ENCODE data around the gene ANTXR1. TPM values are rescaled to one million over a fixed set of nuclear protein-coding genes. Genes with fewer than 3 reads are reported as not detected.

ANTXR1 gene
- total and polyA plus RNA-seq, 2 donors = 4.4 to 7.3 TPM

- WGBS = 97% methylated on average over 7 of the region's 7 CpGs
- no peak overlapping the region for H3K27ac ChIP-seq (ENCODE audit: low read depth in 1 of 2, low read length in 1 of 2)
- peaks cover 0 to 2% of the 10 kb centered on the region in 2 donors for H3K27me3 ChIP-seq (ENCODE audit: control insufficient read depth in 2 of 2, insufficient read depth in 1 of 2, low read length in 1 of 2)
- H3K36me3 ChIP-seq (ENCODE audit: control insufficient read depth in 2 of 2, insufficient read depth in 2 of 2, low read length in 1 of 2) = no peaks in the 10 kb centered on the region
- no peaks in the 10 kb centered on the region for H3K9me3 ChIP-seq (ENCODE audit: control insufficient read depth in 2 of 2, insufficient read depth in 1 of 2, low read length in 1 of 2)
- H3K4me1 ChIP-seq (ENCODE audit: control insufficient read depth in 2 of 2, insufficient read depth in 2 of 2, low read length in 2 of 2) = no peaks in the 10 kb centered on the region
- H3K4me3 ChIP-seq (ENCODE audit: low read length in 2 of 2) = no peak overlapping the region
- DNase-seq (ENCODE audit: low read depth in 6 of 9, low spot score in 9 of 9) = no peak
Observed at GRCh38 chr2:68993660-68994059, 19.3 kb upstream of the ANTXR1 start.

- H3K4me1 ChIP-seq (ENCODE audit: control insufficient read depth in 2 of 2, insufficient read depth in 2 of 2, low read length in 2 of 2) = no peaks in the 10 kb centered on the region
- 91% methylated on average over 4 of the region's 4 CpGs for WGBS
Observed at GRCh38 chr2:68994864-68995263, 18.1 kb upstream of the ANTXR1 start.

GRCh38 chr2:68995916-68996315 lies 17.1 kb upstream of the ANTXR1 start:
- Histone ChIP-seq H3K9me3 (ENCODE audit: control insufficient read depth in 2 of 2, insufficient read depth in 1 of 2, low read length in 1 of 2) (no peaks in the 10 kb centered on the region), H3K4me1 (ENCODE audit: control insufficient read depth in 2 of 2, insufficient read depth in 2 of 2, low read length in 2 of 2) (no peaks in the 10 kb centered on the region), H3K36me3 (ENCODE audit: control insufficient read depth in 2 of 2, insufficient read depth in 2 of 2, low read length in 1 of 2) (no peaks in the 10 kb centered on the region), H3K27me3 (ENCODE audit: control insufficient read depth in 2 of 2, insufficient read depth in 1 of 2, low read length in 1 of 2) (peaks cover 0 to 2% of the 10 kb centered on the region in 2 donors), H3K4me3 (ENCODE audit: low read length in 2 of 2) (no peak overlapping the region), H3K27ac (ENCODE audit: low read depth in 1 of 2, low read length in 1 of 2) (no peak overlapping the region)
- no peak for DNase-seq (ENCODE audit: low read depth in 6 of 9, low spot score in 9 of 9)
- 76% methylated on average over 3 of the region's 3 CpGs for WGBS

More at GRCh38 chr2:68994864-68995263, 18.1 kb upstream of the ANTXR1 start:
- Histone ChIP-seq H3K4me3 (ENCODE audit: low read length in 2 of 2) (no peak overlapping the region), H3K36me3 (ENCODE audit: control insufficient read depth in 2 of 2, insufficient read depth in 2 of 2, low read length in 1 of 2) (no peaks in the 10 kb centered on the region), H3K27me3 (ENCODE audit: control insufficient read depth in 2 of 2, insufficient read depth in 1 of 2, low read length in 1 of 2) (peaks cover 0 to 2% of the 10 kb centered on the region in 2 donors), H3K27ac (ENCODE audit: low read depth in 1 of 2, low read length in 1 of 2) (no peak overlapping the region), H3K9me3 (ENCODE audit: control insufficient read depth in 2 of 2, insufficient read depth in 1 of 2, low read length in 1 of 2) (no peaks in the 10 kb centered on the region)
- DNase-seq (ENCODE audit: low read depth in 6 of 9, low spot score in 9 of 9) = no peak

GRCh38 chr2:68997401-68997800 lies 15.6 kb upstream of the ANTXR1 start:
- no peaks in the 10 kb centered on the region for H3K4me1 ChIP-seq (ENCODE audit: control insufficient read depth in 2 of 2, insufficient read depth in 2 of 2, low read length in 2 of 2)
- H3K36me3 ChIP-seq (ENCODE audit: control insufficient read depth in 2 of 2, insufficient read depth in 2 of 2, low read length in 1 of 2) = no peaks in the 10 kb centered on the region
- no peaks in the 10 kb centered on the region for H3K9me3 ChIP-seq (ENCODE audit: control insufficient read depth in 2 of 2, insufficient read depth in 1 of 2, low read length in 1 of 2)
- peaks cover 0 to 2% of the 10 kb centered on the region in 2 donors for H3K27me3 ChIP-seq (ENCODE audit: control insufficient read depth in 2 of 2, insufficient read depth in 1 of 2, low read length in 1 of 2)
- no peak overlapping the region for H3K4me3 ChIP-seq (ENCODE audit: low read length in 2 of 2)
- DNase-seq (ENCODE audit: low read depth in 6 of 9, low spot score in 9 of 9) = no peak
- H3K27ac ChIP-seq (ENCODE audit: low read depth in 1 of 2, low read length in 1 of 2) = no peak overlapping the region

GRCh38 chr2:69001879-69002278 lies 11.1 kb upstream of the ANTXR1 start:
- Histone ChIP-seq H3K4me1 (ENCODE audit: control insufficient read depth in 2 of 2, insufficient read depth in 2 of 2, low read length in 2 of 2) (no peaks in the 10 kb centered on the region), H3K36me3 (ENCODE audit: control insufficient read depth in 2 of 2, insufficient read depth in 2 of 2, low read length in 1 of 2) (no peaks in the 10 kb centered on the region), H3K27me3 (ENCODE audit: control insufficient read depth in 2 of 2, insufficient read depth in 1 of 2, low read length in 1 of 2) (no peaks in the 10 kb centered on the region), H3K27ac (ENCODE audit: low read depth in 1 of 2, low read length in 1 of 2) (no peak overlapping the region), H3K4me3 (ENCODE audit: low read length in 2 of 2) (no peak overlapping the region), H3K9me3 (ENCODE audit: control insufficient read depth in 2 of 2, insufficient read depth in 1 of 2, low read length in 1 of 2) (no peaks in the 10 kb centered on the region)
- DNase-seq (ENCODE audit: low read depth in 6 of 9, low spot score in 9 of 9) = no peak

- 91% methylated on average over 2 of the region's 2 CpGs for WGBS
- DNase-seq (ENCODE audit: low read depth in 6 of 9, low spot score in 9 of 9) = no peak
- no peaks in the 10 kb centered on the region for H3K27me3 ChIP-seq (ENCODE audit: control insufficient read depth in 2 of 2, insufficient read depth in 1 of 2, low read length in 1 of 2)
- H3K4me1 ChIP-seq (ENCODE audit: control insufficient read depth in 2 of 2, insufficient read depth in 2 of 2, low read length in 2 of 2) = no peaks in the 10 kb centered on the region
- H3K36me3 ChIP-seq (ENCODE audit: control insufficient read depth in 2 of 2, insufficient read depth in 2 of 2, low read length in 1 of 2) = no peaks in the 10 kb centered on the region
- H3K27ac ChIP-seq (ENCODE audit: low read depth in 1 of 2, low read length in 1 of 2) = no peak overlapping the region
- no peak overlapping the region for H3K4me3 ChIP-seq (ENCODE audit: low read length in 2 of 2)
- no peaks in the 10 kb centered on the region for H3K9me3 ChIP-seq (ENCODE audit: control insufficient read depth in 2 of 2, insufficient read depth in 1 of 2, low read length in 1 of 2)
Observed at GRCh38 chr2:69003731-69004130, 9.2 kb upstream of the ANTXR1 start.

- DNase-seq (ENCODE audit: low read depth in 6 of 9, low spot score in 9 of 9) = no peak
- peaks cover 4 to 15% of the 10 kb centered on the region in 2 donors for H3K27me3 ChIP-seq (ENCODE audit: control insufficient read depth in 2 of 2, insufficient read depth in 1 of 2, low read length in 1 of 2)
- no peak overlapping the region for H3K27ac ChIP-seq (ENCODE audit: low read depth in 1 of 2, low read length in 1 of 2)
- no peaks in the 10 kb centered on the region for H3K36me3 ChIP-seq (ENCODE audit: control insufficient read depth in 2 of 2, insufficient read depth in 2 of 2, low read length in 1 of 2)
- H3K9me3 ChIP-seq (ENCODE audit: control insufficient read depth in 2 of 2, insufficient read depth in 1 of 2, low read length in 1 of 2) = no peaks in the 10 kb centered on the region
- no peaks in the 10 kb centered on the region for H3K4me1 ChIP-seq (ENCODE audit: control insufficient read depth in 2 of 2, insufficient read depth in 2 of 2, low read length in 2 of 2)
- no peak overlapping the region for H3K4me3 ChIP-seq (ENCODE audit: low read length in 2 of 2)
Observed at GRCh38 chr2:69007169-69007568, 5.8 kb upstream of the ANTXR1 start.

GRCh38 chr2:69007603-69008002 lies 5.4 kb upstream of the ANTXR1 start:
- H3K9me3 ChIP-seq (ENCODE audit: control insufficient read depth in 2 of 2, insufficient read depth in 1 of 2, low read length in 1 of 2) = no peaks in the 10 kb centered on the region
- no peak overlapping the region for H3K27ac ChIP-seq (ENCODE audit: low read depth in 1 of 2, low read length in 1 of 2)
- H3K27me3 ChIP-seq (ENCODE audit: control insufficient read depth in 2 of 2, insufficient read depth in 1 of 2, low read length in 1 of 2) = peaks cover 9 to 20% of the 10 kb centered on the region in 2 donors
- H3K36me3 ChIP-seq (ENCODE audit: control insufficient read depth in 2 of 2, insufficient read depth in 2 of 2, low read length in 1 of 2) = no peaks in the 10 kb centered on the region
- no peak overlapping the region for H3K4me3 ChIP-seq (ENCODE audit: low read length in 2 of 2)
- H3K4me1 ChIP-seq (ENCODE audit: control insufficient read depth in 2 of 2, insufficient read depth in 2 of 2, low read length in 2 of 2) = no peaks in the 10 kb centered on the region
- DNase-seq (ENCODE audit: low read depth in 6 of 9, low spot score in 9 of 9) = no peak

- peaks cover 9 to 17% of the 10 kb centered on the region in 2 donors for H3K4me1 ChIP-seq (ENCODE audit: control insufficient read depth in 2 of 2, insufficient read depth in 2 of 2, low read length in 2 of 2)
- no peaks in the 10 kb centered on the region for H3K36me3 ChIP-seq (ENCODE audit: control insufficient read depth in 2 of 2, insufficient read depth in 2 of 2, low read length in 1 of 2)
- no peak overlapping the region for H3K27ac ChIP-seq (ENCODE audit: low read depth in 1 of 2, low read length in 1 of 2)
- 87% methylated on average over 8 of the region's 8 CpGs for WGBS
- no peak for DNase-seq (ENCODE audit: low read depth in 6 of 9, low spot score in 9 of 9)
- H3K27me3 ChIP-seq (ENCODE audit: control insufficient read depth in 2 of 2, insufficient read depth in 1 of 2, low read length in 1 of 2) = peaks cover 18 to 48% of the 10 kb centered on the region in 2 donors
- H3K4me3 ChIP-seq (ENCODE audit: low read length in 2 of 2) = no peak overlapping the region
- H3K9me3 ChIP-seq (ENCODE audit: control insufficient read depth in 2 of 2, insufficient read depth in 1 of 2, low read length in 1 of 2) = no peaks in the 10 kb centered on the region
Observed at GRCh38 chr2:69010437-69011194, 2.4 kb upstream of the ANTXR1 start.
